ENCODE results near the gene WDR90. TPM values are rescaled to one million over a fixed set of nuclear protein-coding genes. Genes with fewer than 3 reads are reported as not detected.

Gene WDR90
- total RNA-seq, 1 experiment from 2014 or later, result 147 TPM

- no peak for DNase-seq (ENCODE audit: low spot score)
- H3K9me3 ChIP-seq (ENCODE audit: low read depth, low read length, poor library complexity, severe bottlenecking), result no peaks in the 10 kb centered on the region
- no TSS peak for BruUV-seq (replicated peaks)
- peaks cover 3% of the 10 kb centered on the region for H3K4me1 ChIP-seq (ENCODE audit: insufficient read depth, low read length, poor library complexity, severe bottlenecking)
- no peak overlapping the region for H3K4me3 ChIP-seq (ENCODE audit: low read depth, low read length, poor library complexity, severe bottlenecking)
- H3K27me3 ChIP-seq (replicated peaks; ENCODE audit: insufficient read depth, low read depth, low read length, poor library complexity), result no peaks in the 10 kb centered on the region
- H3K27ac ChIP-seq (ENCODE audit: low read depth, low read length, poor library complexity, severe bottlenecking), result no peak overlapping the region
- intact Hi-C loops (cut with micrococcal nuclease; ENCODE audit: unreplicated experiment), result no loop called here
- H3K36me3 ChIP-seq (ENCODE audit: insufficient read depth, low read length, poor library complexity, severe bottlenecking), result peaks cover 46% of the 10 kb centered on the region
- TF ChIP-seq CTCF (conservative IDR thresholded peaks at IDR 0.05; ENCODE audit: low read depth, low read length), result no peak
- TF ChIP-seq EZH2 (IDR thresholded peaks at IDR 0.05; ENCODE audit: borderline replicate concordance, low read depth, low read length, poor library complexity, severe bottlenecking), result no peak
- ChIA-PET POLR2A (ENCODE audit: low non-redundant PET) (no interaction called here), CTCF (no interaction called here)
Measured at GRCh38 chr16:669666-670065, 20.5 kb downstream of the WDR90 start.

- Histone ChIP-seq H3K4me3 (ENCODE audit: low read depth, low read length, poor library complexity, severe bottlenecking) (no peak overlapping the region), H3K4me1 (ENCODE audit: insufficient read depth, low read length, poor library complexity, severe bottlenecking) (peaks cover 11% of the 10 kb centered on the region), H3K36me3 (ENCODE audit: insufficient read depth, low read length, poor library complexity, severe bottlenecking) (peaks cover 46% of the 10 kb centered on the region), H3K9me3 (ENCODE audit: low read depth, low read length, poor library complexity, severe bottlenecking) (no peaks in the 10 kb centered on the region), H3K27me3 (replicated peaks; ENCODE audit: insufficient read depth, low read depth, low read length, poor library complexity) (no peaks in the 10 kb centered on the region), H3K27ac (ENCODE audit: low read depth, low read length, poor library complexity, severe bottlenecking) (no peak overlapping the region)
- CTCF ChIA-PET, result no interaction called here
- no peak for DNase-seq (ENCODE audit: low spot score)
- intact Hi-C loops (cut with micrococcal nuclease; ENCODE audit: unreplicated experiment), result no loop called here
- POLR2A ChIA-PET (ENCODE audit: low non-redundant PET), result interaction anchor here (0.6 kb wide), 1 partner anchor 284 kb away, joined by 9 read pairs; no protein-coding TSS in a partner anchor
- TF ChIP-seq CTCF (conservative IDR thresholded peaks at IDR 0.05; ENCODE audit: low read depth, low read length) (no peak), EZH2 (IDR thresholded peaks at IDR 0.05; ENCODE audit: borderline replicate concordance, low read depth, low read length, poor library complexity, severe bottlenecking) (no peak)
- no TSS peak for BruUV-seq (replicated peaks)
Measured at GRCh38 chr16:670485-671352, 21.6 kb downstream of the WDR90 start.

GRCh38 chr16:671353-672131 lies 22.4 kb downstream of the WDR90 start:
- H3K27ac ChIP-seq (ENCODE audit: low read depth, low read length, poor library complexity, severe bottlenecking), result no peak overlapping the region
- intact Hi-C loops (cut with micrococcal nuclease; ENCODE audit: unreplicated experiment), result no loop called here
- no TSS peak for BruUV-seq (replicated peaks)
- H3K4me1 ChIP-seq (ENCODE audit: insufficient read depth, low read length, poor library complexity, severe bottlenecking), result peaks cover 11% of the 10 kb centered on the region
- no peaks in the 10 kb centered on the region for H3K27me3 ChIP-seq (replicated peaks; ENCODE audit: insufficient read depth, low read depth, low read length, poor library complexity)
- ChIA-PET POLR2A (ENCODE audit: low non-redundant PET) (no interaction called here), CTCF (no interaction called here)
- no peak for DNase-seq (ENCODE audit: low spot score)
- TF ChIP-seq EZH2 (IDR thresholded peaks at IDR 0.05; ENCODE audit: borderline replicate concordance, low read depth, low read length, poor library complexity, severe bottlenecking) (no peak), CTCF (conservative IDR thresholded peaks at IDR 0.05; ENCODE audit: low read depth, low read length) (no peak)
- H3K4me3 ChIP-seq (ENCODE audit: low read depth, low read length, poor library complexity, severe bottlenecking), result no peak overlapping the region
- peaks cover 46% of the 10 kb centered on the region for H3K36me3 ChIP-seq (ENCODE audit: insufficient read depth, low read length, poor library complexity, severe bottlenecking)
- no peaks in the 10 kb centered on the region for H3K9me3 ChIP-seq (ENCODE audit: low read depth, low read length, poor library complexity, severe bottlenecking)
